Measurements from ENCODE around the gene JAM3.

JAM3 gene

GRCh38 chr11:134039726-134040385 lies 29.0 kb upstream of the JAM3 start:
- no peak for DNase-seq

GRCh38 chr11:134040386-134041302 lies 28.2 kb upstream of the JAM3 start:
- no peak for DNase-seq

DNA sequence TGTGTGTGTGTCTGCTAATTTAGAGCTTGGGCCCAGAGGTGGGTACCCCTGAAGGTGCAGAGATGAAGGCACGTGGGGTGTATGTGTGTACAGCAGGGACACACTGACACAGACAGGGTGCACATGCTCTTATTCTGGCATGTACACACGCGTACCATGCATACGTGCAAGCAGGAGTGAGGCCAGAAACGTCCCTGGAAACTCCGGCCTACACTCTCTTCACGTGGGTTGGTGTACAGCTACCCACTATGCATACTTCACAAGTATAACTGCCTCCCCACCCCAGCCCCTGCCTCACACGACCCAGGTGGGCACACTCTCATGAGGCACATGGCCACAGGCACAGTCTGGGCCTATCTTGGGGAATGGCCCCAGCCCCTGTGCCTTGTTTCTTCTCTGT lies 27.5 kb upstream of the JAM3 start:
- no peak for DNase-seq

DNA sequence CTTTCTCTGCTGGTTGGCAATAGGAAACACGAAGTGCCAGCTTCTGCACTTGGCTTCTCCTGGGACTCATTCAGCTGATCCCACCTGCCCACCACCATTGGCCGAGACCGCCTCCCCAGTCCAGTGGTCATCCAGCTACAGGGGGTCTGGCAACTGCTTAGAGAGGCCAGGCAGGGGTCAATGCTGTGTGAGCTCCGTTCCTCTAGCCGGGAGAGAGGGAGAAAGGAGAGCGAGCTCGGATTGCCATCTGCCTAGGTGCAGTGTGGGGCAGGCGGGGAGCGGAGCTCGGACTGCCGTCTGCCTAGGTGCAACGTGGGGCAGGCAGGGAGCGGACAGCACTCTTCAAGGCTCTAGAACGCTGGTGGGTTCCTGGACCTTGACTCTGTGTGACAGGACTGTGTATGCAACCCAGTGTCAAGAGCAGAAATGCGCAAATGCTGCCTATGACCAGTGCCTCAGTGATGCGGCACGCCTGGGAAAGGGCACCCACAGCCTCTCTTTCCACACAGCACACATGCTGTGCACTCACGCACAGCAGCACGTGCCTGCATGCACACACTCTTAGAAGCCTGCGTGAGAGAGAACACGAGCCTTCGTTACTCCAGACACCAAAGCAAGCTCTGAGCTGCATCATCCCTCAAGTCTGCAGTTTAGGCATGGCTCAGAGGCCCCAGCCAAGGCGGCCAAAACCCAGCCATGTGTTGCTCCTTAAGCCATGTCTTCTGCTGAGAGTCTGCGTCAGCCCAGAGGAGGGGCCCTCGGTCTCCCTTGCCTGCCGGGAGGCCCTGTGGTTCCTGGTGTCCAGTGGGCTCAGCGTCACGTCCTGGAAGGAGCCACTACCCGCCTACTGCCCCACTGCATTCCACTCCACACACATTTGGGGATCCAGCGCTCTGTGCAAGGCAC lies 26.8 kb upstream of the JAM3 start:
- no peak for DNase-seq

DNA sequence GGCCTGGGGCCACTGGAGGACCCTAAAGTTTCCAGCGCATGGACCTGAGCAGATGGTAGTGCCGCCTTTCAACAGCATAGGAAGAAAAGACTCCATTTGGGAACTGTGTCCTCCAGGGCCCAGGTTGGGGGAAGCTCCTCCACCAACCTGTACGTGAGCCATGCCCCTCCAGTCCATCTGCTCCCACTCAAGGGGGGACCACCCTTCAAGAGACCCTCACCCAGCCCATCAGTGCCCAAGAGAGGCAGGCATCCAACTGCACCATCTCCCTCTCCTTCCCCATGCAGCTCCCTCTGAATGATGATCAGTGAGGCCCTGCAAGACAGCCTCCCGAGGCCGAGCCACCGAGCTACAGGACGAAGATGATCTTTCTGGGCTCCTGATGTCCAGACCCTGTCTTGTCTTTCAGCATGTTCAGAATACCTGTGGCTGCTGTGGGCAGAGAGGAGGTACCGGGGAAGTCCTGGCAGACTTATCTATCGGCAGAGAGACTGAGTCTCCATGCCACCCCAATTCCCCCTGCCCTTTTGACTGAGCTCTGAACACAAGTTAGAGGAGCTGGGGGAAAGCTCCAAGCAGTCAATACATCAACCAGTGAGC lies 25.0 kb upstream of the JAM3 start:
- DNase-seq: no peak

DNA sequence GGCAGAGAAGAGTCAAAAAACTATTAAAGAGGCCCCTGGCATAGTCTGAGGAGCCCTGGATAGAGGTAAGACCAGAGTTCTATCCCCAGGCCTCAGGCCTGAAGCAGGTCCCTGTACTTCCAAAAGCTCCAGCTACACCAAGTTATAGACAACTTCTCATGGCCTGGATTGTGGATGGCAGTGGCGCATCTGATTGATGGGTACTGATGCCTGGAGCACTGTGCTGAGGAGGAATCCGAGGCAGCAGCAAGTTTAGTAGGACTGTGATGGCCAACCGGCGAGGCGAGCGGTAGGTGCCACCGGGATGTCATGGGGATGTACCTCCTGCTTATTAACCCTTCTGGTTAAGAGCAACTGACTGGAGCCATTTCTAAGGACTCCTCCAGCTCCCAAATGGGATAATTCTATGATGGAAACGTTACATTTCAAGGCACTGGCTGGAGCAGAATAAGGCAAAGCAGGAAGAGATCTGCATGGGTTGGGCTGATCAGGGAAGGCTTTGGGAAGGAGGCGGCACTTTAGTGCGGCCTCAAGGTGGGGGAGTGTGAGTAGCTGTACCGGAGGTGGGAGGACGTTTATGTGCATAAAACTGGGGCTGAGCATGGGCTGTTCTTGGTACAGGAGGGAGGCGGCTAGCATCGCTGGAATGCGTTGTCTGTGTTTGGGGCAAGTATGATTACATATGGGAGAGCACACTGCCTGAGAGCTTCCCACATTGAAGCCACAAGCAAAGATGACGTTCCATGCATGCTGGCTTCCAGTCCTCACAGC lies 24.2 kb upstream of the JAM3 start:
- no peak for DNase-seq

- peak; percentile 47 for DNase-seq
Observed at GRCh38 chr11:134045799-134046635, 22.9 kb upstream of the JAM3 start.

DNA sequence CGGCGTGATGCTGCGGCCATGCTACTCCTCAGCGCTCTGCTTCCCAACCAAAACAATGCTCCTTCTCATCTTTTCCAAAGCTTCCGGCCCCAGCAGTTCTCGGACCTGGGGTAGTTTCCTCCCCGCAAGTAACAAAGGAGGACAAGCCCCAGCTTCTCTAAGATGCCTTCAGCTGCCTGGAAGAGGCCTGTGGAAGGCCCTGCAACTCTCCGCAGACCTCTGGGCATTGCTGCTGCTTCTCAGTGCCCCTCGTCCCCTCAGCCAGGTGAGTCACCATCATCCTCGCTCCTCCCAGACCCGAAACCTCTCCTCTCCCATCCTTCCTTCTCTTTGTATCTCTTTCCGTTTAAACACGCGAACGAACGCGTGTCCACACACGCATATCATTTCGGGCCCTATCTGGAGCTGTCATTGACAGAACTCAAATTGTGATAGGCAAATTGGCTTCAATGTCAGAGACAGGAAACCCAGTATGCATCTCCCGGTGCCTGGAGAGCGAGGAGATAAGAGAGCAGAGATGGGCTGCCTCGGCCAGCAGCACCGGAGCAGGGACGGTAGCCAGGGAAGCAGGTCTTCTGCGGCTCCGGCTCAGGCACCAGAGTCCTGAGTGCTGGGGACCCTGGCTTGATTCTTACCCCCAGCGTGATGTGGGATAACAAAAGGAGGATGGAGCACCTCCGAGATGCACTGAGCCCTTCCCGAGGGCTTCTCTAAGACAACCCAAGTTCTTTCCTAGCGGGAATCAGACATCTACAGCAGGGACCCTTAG lies 22.0 kb upstream of the JAM3 start:
- no peak for DNase-seq

GRCh38 chr11:134047586-134047999 lies 21.3 kb upstream of the JAM3 start:
- no peak for DNase-seq

- DNase-seq: no peak
Observed at GRCh38 chr11:134048028-134048427, 20.8 kb upstream of the JAM3 start.

DNA sequence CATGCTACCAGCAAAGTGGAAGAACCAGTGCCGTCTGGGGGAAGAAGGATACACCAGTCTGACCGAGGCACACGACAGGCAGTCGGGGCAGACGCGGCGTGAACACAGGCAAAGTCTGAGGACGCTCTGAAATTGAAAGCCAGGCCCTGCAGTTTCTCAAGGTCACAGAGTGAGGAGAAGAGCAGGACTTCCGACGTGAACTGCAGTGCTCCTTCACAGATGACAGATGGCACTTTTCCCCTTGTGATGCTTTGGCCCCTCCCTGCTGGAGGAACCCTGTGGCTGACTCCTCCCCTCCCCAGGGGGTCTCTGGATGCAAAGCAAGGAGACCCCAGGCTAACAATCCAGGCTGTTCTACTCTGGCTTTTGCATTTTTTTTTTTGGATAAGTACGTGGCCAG lies 19.6 kb upstream of the JAM3 start:
- DNase-seq: peak; percentile 69

- DNase-seq: peak; percentile 42
Observed at GRCh38 chr11:134050541-134051383, 18.1 kb upstream of the JAM3 start.

- no peak for DNase-seq
Observed at GRCh38 chr11:134052395-134052987, 16.4 kb upstream of the JAM3 start.

DNA sequence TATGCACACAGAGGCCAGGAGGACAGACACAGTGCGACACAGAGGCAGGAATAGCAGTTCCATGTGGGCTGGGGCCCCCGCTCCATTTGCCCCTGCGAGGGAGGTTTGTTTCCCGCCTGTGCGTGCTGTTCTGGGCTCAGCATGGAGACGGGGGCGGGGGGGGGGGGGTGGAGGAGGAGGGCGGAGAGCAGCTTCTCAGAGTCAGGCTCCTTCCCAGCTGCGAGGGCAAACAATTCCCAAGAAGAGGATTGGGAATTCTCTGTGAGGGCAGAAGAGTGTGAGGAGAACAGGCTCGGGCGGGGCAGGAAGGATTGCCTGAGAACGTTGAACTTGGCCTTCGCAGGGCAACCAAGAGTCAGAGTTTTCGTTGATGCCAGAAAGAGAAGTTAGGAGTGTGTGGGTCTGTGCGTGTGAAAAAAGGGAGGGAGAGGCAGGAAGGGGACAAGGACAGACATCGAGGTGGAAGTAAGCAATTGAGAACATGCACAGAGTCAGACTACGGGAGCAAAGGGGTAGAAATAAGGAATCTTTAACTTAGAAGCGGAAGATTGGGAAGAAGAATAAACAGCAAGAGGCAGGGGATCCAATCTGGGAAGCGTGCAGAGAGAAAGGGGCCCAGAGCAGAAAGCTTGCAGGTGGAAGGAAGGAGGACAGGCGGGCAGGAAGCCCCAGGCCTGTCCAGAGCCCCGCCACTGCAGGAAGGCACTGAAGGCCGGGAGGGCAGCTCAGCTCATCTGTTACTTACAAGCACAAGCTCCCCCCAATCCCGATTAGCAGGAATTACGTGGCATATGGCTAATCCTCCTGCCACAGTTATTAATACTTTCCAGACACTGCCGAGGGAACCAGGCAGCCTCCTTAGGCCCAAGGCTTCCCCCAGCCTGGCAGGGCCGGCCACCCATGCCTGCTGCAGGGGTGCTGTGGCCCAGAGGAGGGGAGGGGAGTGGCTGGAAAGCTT lies 15.6 kb upstream of the JAM3 start:
- no peak for DNase-seq

GRCh38 chr11:134055029-134055428 lies 13.8 kb upstream of the JAM3 start:
- no peak for DNase-seq

DNA sequence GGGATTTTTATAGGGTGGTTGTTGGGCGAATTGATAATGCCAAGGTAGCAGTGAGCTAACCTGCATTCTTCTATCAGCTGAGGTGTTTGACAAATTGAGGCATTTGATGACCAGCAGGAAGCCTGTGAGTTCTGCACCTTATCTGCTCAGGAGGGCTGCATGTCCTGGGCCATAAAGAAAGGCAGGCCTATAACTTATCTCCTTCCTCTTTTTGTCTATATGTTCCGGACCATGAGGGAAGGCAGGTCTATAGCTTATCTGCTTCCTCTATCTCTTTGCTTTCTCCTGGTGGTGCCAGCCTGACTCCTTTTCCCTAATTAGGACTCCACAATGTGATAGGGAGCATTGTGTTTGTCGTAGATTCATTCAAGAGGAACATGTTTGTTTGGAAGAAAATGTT lies 8.6 kb upstream of the JAM3 start:
- DNase-seq: no peak

- DNase-seq: no peak
Observed at GRCh38 chr11:134062265-134063123, 6.4 kb upstream of the JAM3 start.
